Stomach (tissue), 9 donors: ENCODE measurements around the gene LNP1. TPM values are rescaled to one million over a fixed set of nuclear protein-coding genes. Genes with fewer than 3 reads are reported as not detected.

ENCODE experiments used
- DNase-seq, 2 donors: peaks; one replicate each; pipeline versions ENCODE4 v3.0.0 to v3.0.0-alpha.2; 2013 to 2019
- H3K27ac ChIP-seq, 5 donors: fragments of 200-600 bp in 4 of 5; sonication (generic) in 4 of 5; one replicate each; pipeline ENCODE4 v1.5.1; 2013 to 2019; ENCODE audit warnings: mild to moderate bottlenecking in 1 of 5, moderate library complexity in 1 of 5
- H3K27me3 ChIP-seq, 3 donors: fragments of 200-600 bp; sonication (generic); one replicate each; pipeline ENCODE4 v1.5.1; 2017 to 2019; ENCODE audit warnings: mixed run types in 1 of 3
- H3K36me3 ChIP-seq, 4 donors: fragments of 200-600 bp; sonication (generic); 1 replicate in 3 of 4; 2 replicates in 1 of 4; pipeline ENCODE4 v1.5.1; 2016 to 2019
- H3K4me1 ChIP-seq, 4 donors: fragments of 200-600 bp; sonication (generic); one replicate each; pipeline ENCODE4 v1.5.1; 2016 to 2019
- H3K4me3 ChIP-seq, 4 donors: fragments of 200-600 bp; sonication (generic) in 3 of 4; one replicate each; pipeline ENCODE4 v1.5.1; 2016 to 2019; ENCODE audit warnings: mild to moderate bottlenecking in 1 of 4
- H3K9me3 ChIP-seq, 4 donors: fragments of 200-600 bp; sonication (generic); one replicate each; pipeline ENCODE4 v1.5.1; 2016 to 2019
- EP300 ChIP-seq: sonication (generic); formaldehyde crosslinking; IDR thresholded peaks from one replicate; pipeline ENCODE4 v1.6.1; 2017; ENCODE audit warnings: antibody characterized with exemption
- POLR2A ChIP-seq, 4 donors: fragments of 450-650 bp; IDR thresholded peaks; one replicate each; pipeline ENCODE4 v1.6.1; 2016; ENCODE audit warnings: antibody characterized with exemption in 4 of 4, control low read depth in 2 of 4, mild to moderate bottlenecking in 1 of 4, moderate library complexity in 1 of 4
- POLR2AphosphoS5 ChIP-seq, 3 donors: sonication (generic); formaldehyde crosslinking; IDR thresholded peaks; one replicate each; pipeline ENCODE4 v1.6.1; 2016; ENCODE audit warnings: antibody characterized with exemption in 3 of 3
- WGBS, 5 donors: extraction: QIAGEN DNeasy Blood & Tissue Kit in 3 of 5; methylation state at CpG; one replicate each; pipeline versions ENCODE4 v1.1.5 to v1.1.7; 2013 to 2018; 5-methylcytosine and 5-hydroxymethylcytosine counted together
- intact Hi-C: fragments of 100-400 bp; cut with DNase I; formaldehyde crosslinking; loops from one replicate; pipeline ENCODE4 v1.15.1; 2023; ENCODE audit warnings: low total_unique reads
- polyA plus RNA-seq, 3 donors: library from polyadenylated mRNA; stranded (reverse); fragments of 200-250 nt; gene quantifications; one replicate each; pipeline ENCODE4 v1.2.3, GENCODE V29; 2013
- total RNA-seq, 5 donors: library from RNA; depleted of rRNA; stranded (reverse); fragments of >200 nt; gene quantifications; one replicate each; pipeline versions ENCODE4 v1.1.0 to v1.2.3, GENCODE V29; 2014 to 2016
- TF ChIP-seq, protein P1 (sequence below), 7 experiments: fragments of 450-650 bp in 4 of 7; fragments of 200-600 bp in 3 of 7; sonication (generic) in 3 of 7; IDR thresholded peaks; one replicate each; pipeline ENCODE4 v1.5.1; 2016 to 2019; ENCODE audit warnings: antibody characterized with exemption in 7 of 7, control low read depth in 2 of 7, mild to moderate bottlenecking in 1 of 7
- donor health status: healthy with polysubstance abuse.
- donor health status: Bipolar disorder and iron deficiency.
- donor health status: healthy.

LNP1 gene
- total and polyA plus RNA-seq, 8 donors = 0.58 to 4.0 (median 1.6) TPM; not detected in 3

DNA sequence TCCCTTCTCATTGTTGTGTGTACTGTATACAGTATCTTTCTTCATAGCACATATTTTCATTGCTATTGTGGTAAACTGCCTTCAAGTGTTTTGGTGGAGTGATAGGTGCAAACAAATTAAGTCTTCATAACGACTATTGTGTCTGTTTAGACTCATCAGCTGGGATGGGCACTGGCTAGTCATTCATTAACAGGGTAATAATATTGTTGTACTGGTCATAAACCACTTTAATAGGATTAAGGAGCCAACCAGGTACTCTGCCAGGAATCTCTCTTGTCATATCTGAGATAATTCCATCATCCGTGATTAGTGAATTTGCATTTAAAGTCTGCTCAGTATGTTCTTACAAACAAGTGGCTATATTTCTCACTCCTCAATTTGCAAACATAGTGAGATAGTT, 80.8 kb downstream of the LNP1 start:
- H3K4me1 ChIP-seq = no peaks in the 10 kb centered on the region
- intact Hi-C loops = no loop called here
- no peaks in the 10 kb centered on the region for H3K27me3 ChIP-seq
- TF ChIP-seq EP300 (no peak), POLR2A (IDR thresholded peaks at IDR 0.05) (no peak), POLR2AphosphoS5 (IDR thresholded peaks at IDR 0.05) (no peak)
- TF ChIP-seq, protein P1, sequence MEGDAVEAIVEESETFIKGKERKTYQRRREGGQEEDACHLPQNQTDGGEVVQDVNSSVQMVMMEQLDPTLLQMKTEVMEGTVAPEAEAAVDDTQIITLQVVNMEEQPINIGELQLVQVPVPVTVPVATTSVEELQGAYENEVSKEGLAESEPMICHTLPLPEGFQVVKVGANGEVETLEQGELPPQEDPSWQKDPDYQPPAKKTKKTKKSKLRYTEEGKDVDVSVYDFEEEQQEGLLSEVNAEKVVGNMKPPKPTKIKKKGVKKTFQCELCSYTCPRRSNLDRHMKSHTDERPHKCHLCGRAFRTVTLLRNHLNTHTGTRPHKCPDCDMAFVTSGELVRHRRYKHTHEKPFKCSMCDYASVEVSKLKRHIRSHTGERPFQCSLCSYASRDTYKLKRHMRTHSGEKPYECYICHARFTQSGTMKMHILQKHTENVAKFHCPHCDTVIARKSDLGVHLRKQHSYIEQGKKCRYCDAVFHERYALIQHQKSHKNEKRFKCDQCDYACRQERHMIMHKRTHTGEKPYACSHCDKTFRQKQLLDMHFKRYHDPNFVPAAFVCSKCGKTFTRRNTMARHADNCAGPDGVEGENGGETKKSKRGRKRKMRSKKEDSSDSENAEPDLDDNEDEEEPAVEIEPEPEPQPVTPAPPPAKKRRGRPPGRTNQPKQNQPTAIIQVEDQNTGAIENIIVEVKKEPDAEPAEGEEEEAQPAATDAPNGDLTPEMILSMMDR (IDR thresholded peaks at IDR 0.05) = no peak
- no peak overlapping the region for H3K27ac ChIP-seq
- WGBS, 5 donors = 46 to 75% (median 54%) methylated on average over 2 of the region's 2 CpGs
- H3K36me3 ChIP-seq = no peaks in the 10 kb centered on the region
- H3K9me3 ChIP-seq = no peaks in the 10 kb centered on the region
- no peak for DNase-seq
- H3K4me3 ChIP-seq = no peak overlapping the region

DNA sequence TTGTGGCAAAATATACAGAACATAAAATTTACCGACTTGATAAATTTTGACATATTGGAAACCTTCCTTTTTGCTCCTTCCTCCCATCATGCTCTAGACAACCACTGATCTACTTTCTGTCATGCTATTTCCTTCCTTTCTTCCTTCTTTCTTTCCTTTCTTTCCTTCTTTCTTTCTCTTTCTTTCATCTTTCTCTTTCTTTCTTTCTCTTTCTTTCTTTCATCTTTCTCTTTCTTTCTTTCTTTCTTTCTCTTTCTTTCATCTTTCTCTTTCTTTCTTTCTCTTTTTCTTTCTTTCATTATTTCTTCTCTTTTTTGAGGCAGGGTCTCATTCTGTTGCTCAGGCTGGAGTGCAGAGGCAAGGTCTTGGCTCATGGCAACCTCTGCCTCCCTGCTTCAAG, 82.2 kb downstream of the LNP1 start:
- no peak for DNase-seq
- TF ChIP-seq, protein P1 (IDR thresholded peaks at IDR 0.05) = no peak
- TF ChIP-seq EP300 (no peak), POLR2A (IDR thresholded peaks at IDR 0.05) (no peak), POLR2AphosphoS5 (IDR thresholded peaks at IDR 0.05) (no peak)
- Histone ChIP-seq H3K9me3 (no peaks in the 10 kb centered on the region), H3K27ac (no peak overlapping the region), H3K4me3 (no peak overlapping the region), H3K36me3 (no peaks in the 10 kb centered on the region), H3K27me3 (no peaks in the 10 kb centered on the region), H3K4me1 (no peaks in the 10 kb centered on the region)
- 90 to 98% (median 97%) methylated on average over 1 of the region's 1 CpG for WGBS, 5 donors
- intact Hi-C loops = no loop called here

GRCh38 chr3:100486808-100487207, 85.5 kb downstream of the LNP1 start:
- TF ChIP-seq, protein P1 (IDR thresholded peaks at IDR 0.05) = no peak
- no peak for TF ChIP-seq EP300
- no peak for TF ChIP-seq POLR2AphosphoS5 (IDR thresholded peaks at IDR 0.05)
- TF ChIP-seq POLR2A (IDR thresholded peaks at IDR 0.05) = no peak
- Histone ChIP-seq H3K4me3 (no peak overlapping the region), H3K9me3 (no peaks in the 10 kb centered on the region), H3K36me3 (no peaks in the 10 kb centered on the region), H3K27me3 (no peaks in the 10 kb centered on the region), H3K27ac (no peak overlapping the region), H3K4me1 (peaks cover 2 to 5% (median 3%) of the 10 kb centered on the region in 4 donors)
- intact Hi-C loops = no loop called here
- 83 to 100% (median 93%) methylated on average over 2 of the region's 2 CpGs for WGBS, 5 donors
- no peak for DNase-seq

DNA sequence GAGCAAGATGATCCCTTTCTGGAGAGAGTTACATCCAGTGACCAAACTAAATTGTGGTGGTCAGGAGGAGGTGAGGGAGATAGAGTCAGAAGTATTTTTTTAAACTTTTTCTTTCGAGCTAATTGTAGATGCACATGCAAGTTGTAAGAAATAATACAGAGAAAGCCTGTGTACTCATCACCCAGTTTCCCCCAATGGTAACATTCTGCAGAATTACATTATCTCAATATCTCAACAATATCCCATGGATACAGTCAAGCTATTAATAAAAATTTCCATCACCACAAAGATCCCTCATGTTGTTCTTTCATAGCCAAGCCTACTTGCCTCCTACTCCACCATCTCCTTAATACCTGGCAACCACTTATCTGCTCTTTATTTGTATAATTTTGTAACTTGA, 87.8 kb downstream of the LNP1 start:
- H3K27ac ChIP-seq = no peak overlapping the region
- no peaks in the 10 kb centered on the region for H3K27me3 ChIP-seq
- intact Hi-C loops = no loop called here
- TF ChIP-seq POLR2A (IDR thresholded peaks at IDR 0.05) (no peak), POLR2AphosphoS5 (IDR thresholded peaks at IDR 0.05) (no peak)
- TF ChIP-seq, protein P1 (IDR thresholded peaks at IDR 0.05) = no peak
- no peaks in the 10 kb centered on the region for H3K9me3 ChIP-seq
- no peaks in the 10 kb centered on the region for H3K36me3 ChIP-seq
- DNase-seq = no peak
- H3K4me1 ChIP-seq = peaks cover 5 to 15% (median 12%) of the 10 kb centered on the region in 4 donors
- 83 to 100% (median 89%) methylated on average over 1 of the region's 1 CpG for WGBS, 5 donors
- no peak overlapping the region for H3K4me3 ChIP-seq
